Stimulated activated CD4-positive, alpha-beta T cell treated with anti-CD3 and anti-CD28 coated beads, Interleukin-4, amount 100 ng/mL, for 1 hour (primary cell): ENCODE results near the gene DNAJC1.
"Not testable (repeated sequence)": the region's sequence is repeated elsewhere in the genome, so short reads cannot be mapped to it uniquely, and the experiment has no call there.

Experiments used
- DNase-seq: peaks from one replicate; pipeline ENCODE4 v3.0.0-alpha.2; 2020

DNAJC1 gene

GRCh38 chr10:21822273-21822672, 181.3 kb downstream of the DNAJC1 start:
- DNase-seq = not testable (repeated sequence)

- DNase-seq = no peak
Measured at GRCh38 chr10:21820952-21821351, 182.6 kb downstream of the DNAJC1 start.

DNA sequence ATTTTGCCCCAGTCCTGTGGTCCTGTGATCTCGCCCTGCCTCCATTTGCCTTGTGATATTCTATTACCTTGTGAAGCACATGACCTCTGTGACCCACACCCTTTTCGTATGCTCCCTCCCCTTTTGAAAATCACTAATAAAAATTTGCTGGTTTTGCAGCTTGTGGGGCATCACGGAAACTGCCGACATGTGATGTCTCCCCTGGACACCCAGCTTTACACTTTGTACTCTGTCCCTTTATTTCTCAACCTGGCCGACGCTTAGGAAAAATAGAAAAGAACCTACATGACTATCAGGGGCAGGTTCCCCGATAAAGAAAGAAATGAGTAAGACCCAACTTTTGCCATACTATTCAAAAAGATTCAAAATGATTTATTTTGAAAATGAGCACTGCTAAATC, 185.1 kb downstream of the DNAJC1 start:
- DNase-seq = not testable (repeated sequence)

DNA sequence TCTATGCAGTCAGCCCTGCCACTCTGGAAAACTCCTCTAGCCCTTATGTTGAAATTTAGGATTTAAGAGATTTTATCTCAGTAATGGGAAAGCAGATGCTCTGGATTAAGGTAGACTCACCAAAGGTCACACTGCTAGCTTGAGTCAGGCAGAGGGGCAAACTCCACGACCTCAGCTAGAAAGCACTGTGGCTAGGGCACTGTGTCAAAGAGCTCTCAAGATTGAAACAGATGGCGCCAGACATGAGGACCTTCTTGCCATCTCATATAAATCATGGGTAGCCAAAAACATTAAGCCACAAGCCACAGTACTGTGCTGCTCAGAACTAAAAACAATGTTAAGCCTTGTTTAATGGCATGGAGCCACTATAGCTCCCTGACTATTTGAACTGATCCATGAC, 188.7 kb downstream of the DNAJC1 start:
- no peak for DNase-seq

DNA sequence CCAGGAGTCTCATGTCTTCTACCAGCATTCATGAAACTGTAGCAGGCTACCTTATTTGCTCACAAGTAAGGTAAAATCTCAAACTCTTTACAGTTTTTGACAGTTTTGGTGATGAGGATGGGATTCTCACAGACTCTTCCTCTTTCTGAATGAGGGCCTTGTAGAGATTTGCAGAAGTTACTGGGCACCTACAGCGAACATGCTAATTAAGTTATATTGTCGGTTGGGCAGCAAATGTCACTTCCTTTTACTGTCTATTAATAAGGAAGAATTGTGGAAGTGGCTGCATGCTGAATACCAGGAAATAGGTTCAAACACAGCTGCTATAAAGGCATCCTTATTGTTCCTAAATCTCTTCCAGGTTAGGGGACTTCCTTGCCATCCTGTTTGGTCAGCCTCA, 189.6 kb downstream of the DNAJC1 start:
- DNase-seq = no peak

GRCh38 chr10:21811245-21811585, 192.3 kb downstream of the DNAJC1 start:
- no peak for DNase-seq

DNA sequence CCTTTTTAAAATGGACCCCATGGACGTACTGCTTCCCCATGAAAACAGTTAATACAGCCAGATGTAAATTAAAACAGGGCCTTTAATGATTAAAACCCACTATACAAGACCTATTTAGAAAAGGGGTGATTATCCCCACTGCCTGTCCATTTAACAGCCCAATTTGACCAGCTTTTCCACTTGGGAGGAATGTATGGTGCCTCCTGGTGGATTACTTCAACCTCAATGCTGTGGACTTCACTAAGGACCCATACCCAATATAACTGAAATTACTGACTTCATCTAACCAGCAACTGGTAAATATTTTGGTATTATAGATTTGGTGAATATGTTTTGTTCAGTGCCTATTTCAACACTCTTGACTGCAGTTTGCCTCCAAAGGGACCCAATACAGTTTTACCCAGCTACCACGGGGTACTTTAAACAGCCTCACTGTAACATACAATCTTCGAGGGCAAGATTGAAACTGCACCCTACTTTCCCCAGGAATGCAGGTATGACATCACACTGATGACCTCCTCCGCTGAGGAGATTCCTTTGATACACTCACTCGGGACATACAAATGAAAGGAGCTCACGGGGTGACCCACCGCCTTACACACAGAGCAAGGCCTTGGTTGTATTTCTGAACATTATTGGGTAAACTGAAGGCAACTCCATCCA, 192.8 kb downstream of the DNAJC1 start:
- DNase-seq = no peak

DNA sequence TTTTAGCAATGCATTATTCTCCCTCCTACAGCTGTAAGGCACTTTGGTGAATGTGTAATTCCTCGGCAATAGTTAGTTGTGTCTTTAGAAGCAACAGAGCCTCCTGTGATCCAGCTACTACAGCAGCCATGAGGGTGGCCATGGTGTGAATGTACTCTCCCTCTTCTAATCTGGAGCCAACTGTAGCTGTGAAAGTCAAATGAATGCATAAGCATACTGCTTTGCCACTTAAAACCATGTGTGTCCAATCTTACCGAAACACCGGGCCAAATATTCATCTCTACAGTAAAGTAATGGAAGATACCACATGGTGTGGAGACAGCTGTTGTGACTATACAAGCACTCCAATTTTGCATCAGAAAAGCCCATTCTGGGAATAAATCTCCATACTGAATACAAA, 195.0 kb downstream of the DNAJC1 start:
- no peak for DNase-seq

- DNase-seq = no peak
Measured at GRCh38 chr10:21807180-21807579, 196.3 kb downstream of the DNAJC1 start.

DNA sequence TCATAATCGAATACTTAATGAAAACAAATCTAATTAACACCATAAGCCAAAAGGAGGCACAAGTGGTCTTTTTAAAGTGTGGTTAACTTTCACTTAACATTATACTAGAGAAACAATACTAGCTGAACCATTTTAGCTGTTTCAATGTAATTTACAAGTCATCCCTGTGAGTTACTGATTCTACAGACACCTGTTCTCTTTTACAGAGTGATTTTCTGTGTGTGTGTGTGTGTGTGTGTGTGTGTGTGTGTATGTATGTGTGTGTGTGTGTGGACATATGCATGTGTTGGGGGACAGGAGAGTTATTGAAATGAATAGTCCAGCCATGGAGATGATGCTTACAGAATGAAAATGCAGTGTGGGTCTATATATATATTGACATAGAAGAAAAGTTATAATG, 200.2 kb downstream of the DNAJC1 start:
- no peak for DNase-seq

DNA sequence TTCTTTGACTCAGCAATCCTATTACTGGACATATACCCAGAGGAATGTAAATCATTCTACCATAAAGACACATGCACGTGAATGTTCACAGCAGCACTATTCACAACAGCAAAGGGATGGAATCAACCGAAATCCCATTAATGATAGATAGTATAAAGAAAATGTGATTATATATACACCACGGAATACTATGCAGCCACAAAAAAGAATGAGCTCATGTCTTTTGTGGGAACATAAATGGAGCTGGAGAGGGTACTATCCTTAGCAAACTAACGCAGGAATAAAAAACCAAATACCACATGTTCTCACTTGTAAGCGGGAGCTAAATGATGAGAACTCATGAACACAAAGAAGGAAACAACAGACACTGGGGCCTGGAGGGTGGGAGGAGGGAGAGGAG, 201.9 kb downstream of the DNAJC1 start:
- no peak for DNase-seq

GRCh38 chr10:21797984-21798765, 205.4 kb downstream of the DNAJC1 start:
- DNase-seq = no peak

DNA sequence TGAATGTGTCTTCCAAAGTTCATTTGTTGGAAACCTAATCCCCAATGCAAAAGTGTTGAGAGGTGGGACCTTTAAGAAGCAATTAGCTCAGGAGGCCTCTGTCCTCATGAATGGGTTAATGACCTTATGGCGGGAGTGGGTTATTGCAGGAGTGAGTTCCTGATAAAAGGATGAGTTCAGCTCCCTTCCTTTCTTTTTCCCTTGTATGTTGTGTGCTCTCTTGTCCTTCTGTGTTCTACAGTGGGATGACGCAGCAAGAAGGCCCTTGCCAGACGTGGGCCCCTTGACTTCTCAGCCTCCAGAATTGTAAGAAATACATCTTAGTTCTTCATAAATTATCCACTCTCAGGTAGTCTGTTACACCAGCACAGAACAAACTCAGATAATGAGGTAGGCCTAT, 206.0 kb downstream of the DNAJC1 start:
- no peak for DNase-seq

- DNase-seq = no peak
Measured at GRCh38 chr10:21791276-21791675, 212.3 kb downstream of the DNAJC1 start.

GRCh38 chr10:21776883-21777282, 226.6 kb downstream of the DNAJC1 start:
- no peak for DNase-seq

- no peak for DNase-seq
Measured at GRCh38 chr10:21771219-21771618, 232.3 kb downstream of the DNAJC1 start.

DNA sequence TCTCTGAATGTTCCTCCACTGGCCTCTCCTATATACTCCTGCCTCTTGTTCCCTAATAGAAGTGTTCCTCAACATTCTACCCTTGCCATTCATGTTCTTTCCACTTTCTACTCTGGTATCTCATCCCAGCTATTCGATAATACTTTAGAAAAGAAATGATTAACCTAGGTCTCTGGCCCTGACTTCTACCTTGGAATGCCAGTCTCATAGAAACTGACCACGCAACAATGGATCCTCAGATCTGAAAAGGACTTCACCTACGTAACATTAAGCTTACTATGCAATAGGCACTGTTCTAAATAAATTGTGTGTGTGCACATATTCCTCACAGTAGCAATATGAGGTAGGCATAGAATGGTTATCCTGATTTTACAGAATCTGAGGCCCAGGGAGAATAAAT, 234.5 kb downstream of the DNAJC1 start:
- DNase-seq = no peak

- no peak for DNase-seq
Measured at GRCh38 chr10:21764466-21765189, 238.9 kb downstream of the DNAJC1 start.

DNA sequence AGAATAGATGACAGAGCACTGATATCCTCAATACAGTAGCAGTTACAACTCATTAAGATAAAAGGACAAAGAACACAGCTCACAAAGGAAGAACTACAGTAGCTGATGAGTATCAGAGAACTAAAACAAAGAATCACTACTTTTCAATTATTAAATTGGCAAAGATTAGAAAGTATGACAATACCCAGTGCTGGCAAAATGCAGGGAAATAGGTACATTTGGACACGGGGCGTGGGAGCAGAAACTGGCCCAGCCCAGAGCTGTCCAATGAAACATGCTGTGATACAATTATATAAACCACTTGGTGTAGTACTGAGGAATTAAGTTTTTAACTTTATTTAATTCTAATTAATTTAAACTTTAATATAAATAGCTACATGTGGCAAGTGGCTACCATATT, 243.2 kb downstream of the DNAJC1 start:
- no peak for DNase-seq

DNA sequence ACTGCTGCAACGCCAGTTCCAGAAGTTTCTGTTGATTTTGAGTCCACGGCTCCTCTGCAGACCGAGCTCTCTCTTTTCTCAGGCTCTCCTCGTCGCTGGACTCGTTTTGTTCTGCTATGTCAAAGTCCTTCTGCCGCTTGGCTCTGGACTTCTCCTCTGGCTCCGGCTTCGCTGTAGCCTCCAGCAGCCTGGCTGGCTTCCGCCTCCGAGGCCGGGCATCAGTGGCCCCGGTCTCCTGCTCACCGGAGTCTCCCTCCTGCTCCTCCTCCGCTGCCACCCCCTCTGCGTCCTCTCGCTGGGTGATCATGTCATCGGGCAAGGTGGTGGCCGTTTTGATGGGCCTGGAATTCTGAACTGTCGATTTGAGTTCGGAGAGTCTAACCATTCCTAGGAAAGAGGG, 244.3 kb downstream of the DNAJC1 start:
- no peak for DNase-seq

GRCh38 chr10:21758696-21759095, 244.8 kb downstream of the DNAJC1 start:
- no peak for DNase-seq

DNA sequence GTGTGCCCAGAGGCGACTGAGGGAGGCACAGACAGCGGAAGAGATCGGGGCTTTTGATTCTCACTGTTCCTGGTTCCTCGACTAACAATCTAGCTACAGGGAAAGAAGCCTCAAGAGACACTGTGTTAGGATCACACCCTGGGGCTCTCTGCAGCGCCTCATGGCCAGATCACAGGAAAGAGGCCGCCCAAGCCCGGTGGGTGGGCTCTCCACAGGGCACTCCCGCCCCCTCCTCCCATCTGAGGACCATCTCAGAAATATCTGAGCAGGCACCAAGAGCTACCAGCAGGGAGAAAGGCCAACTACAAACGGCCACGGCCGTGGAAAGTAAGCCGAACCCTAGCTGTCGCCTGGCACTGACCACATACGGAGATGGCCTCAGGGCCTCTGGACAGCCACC, 245.3 kb downstream of the DNAJC1 start:
- no peak for DNase-seq

- DNase-seq = no peak
Measured at GRCh38 chr10:21757185-21757901, 246.2 kb downstream of the DNAJC1 start.
